Uterine smooth muscle cell (primary cell): ENCODE measurements around the gene MALL. TPM values are rescaled to one million over a fixed set of nuclear protein-coding genes. Genes with fewer than 3 reads are reported as not detected.

Experiments used
- total RNA-seq: library from RNA; depleted of rRNA; stranded (reverse); fragments of >200 nt; gene quantifications from 2 replicates; pipeline ENCODE4 v1.2.3, GENCODE V29; 2014

MALL gene
- 18.1 and 59.2 TPM in 2 replicates for total RNA-seq

GRCh38 chr2:110115291-110116032, at the start of gene MALL:
Gene MALL, minus strand, starts transcription at chr2:110115822. Its CDS starts 30 bp downstream, at chr2:110115792.

Other genes starting within 250 kb of the MALL start
- 13.9 and 14.7 TPM in 2 replicates for gene LIMS3, start 217.1 kb downstream of the MALL start, total RNA-seq
- gene NPHP1, start 89.2 kb upstream of the MALL start, total RNA-seq = 5.4 and 5.6 TPM in 2 replicates
- gene MTLN, start 96.7 kb upstream of the MALL start, total RNA-seq = 41.5 and 47.6 TPM in 2 replicates